Esophagus squamous epithelium (tissue), 5 donors: ENCODE data around the gene SRD5A3. TPM values are rescaled to one million over a fixed set of nuclear protein-coding genes. Genes with fewer than 3 reads are reported as not detected.
A peak's percentile ranks its signal among the peaks of the same experiment; 100 is the strongest.

Source experiments
- DNase-seq: peaks from one replicate; lab custom pipeline; 2025; lab: John Stamatoyannopoulos, UW
- H3K27ac ChIP-seq, 4 donors: fragments of 200-600 bp; sonication (generic); one replicate each; pipeline ENCODE4 v1.5.1; 2016 to 2019; ENCODE audit warnings: mild to moderate bottlenecking in 1 of 4
- H3K27me3 ChIP-seq, 4 donors: fragments of 200-600 bp; sonication (generic); 1 replicate in 3 of 4; 2 replicates in 1 of 4; pipeline versions ENCODE4 v1.5.1 to v1.6.0; 2017 to 2021; ENCODE audit warnings: antibody characterized with exemption in 1 of 4
- H3K36me3 ChIP-seq, 3 donors: fragments of 200-600 bp; sonication (generic); one replicate each; pipeline ENCODE4 v1.5.1; 2016 to 2019
- H3K4me1 ChIP-seq, 3 donors: fragments of 200-600 bp; sonication (generic); one replicate each; pipeline ENCODE4 v1.5.1; 2017 to 2019
- H3K4me3 ChIP-seq, 4 donors: fragments of 200-600 bp; sonication (generic); 1 replicate in 3 of 4; 2 replicates in 1 of 4; pipeline ENCODE4 v1.5.1; 2016 to 2019; ENCODE audit warnings: mild to moderate bottlenecking in 2 of 4, moderate library complexity in 1 of 4
- H3K9me3 ChIP-seq, 3 donors: fragments of 200-600 bp; sonication (generic); one replicate each; pipeline ENCODE4 v1.5.1; 2016 to 2019
- CTCF ChIP-seq, 6 experiments: fragments of 450-650 bp in 4 of 6; fragments of 200-600 bp in 2 of 6; sonication (generic) in 2 of 6; IDR thresholded peaks; one replicate each; pipeline ENCODE4 v1.5.1; 2016 to 2019; ENCODE audit warnings: antibody characterized with exemption in 6 of 6, mild to moderate bottlenecking in 4 of 6, moderate library complexity in 4 of 6
- POLR2A ChIP-seq, 4 donors: fragments of 450-650 bp; IDR thresholded peaks; one replicate each; pipeline ENCODE4 v1.6.1; 2017; ENCODE audit warnings: antibody characterized with exemption in 4 of 4, mild to moderate bottlenecking in 4 of 4, moderate library complexity in 3 of 4
- WGBS, 2 donors: methylation state at CpG; one replicate each; pipeline ENCODE4 v1.1.5; 2018; 5-methylcytosine and 5-hydroxymethylcytosine counted together
- intact Hi-C: fragments of 100-400 bp; cut with DNase I; formaldehyde crosslinking; loops from one replicate; pipeline ENCODE4 v1.15.0; 2022
- total RNA-seq, 4 donors: library from RNA; depleted of rRNA; stranded (reverse); fragments of >200 nt; gene quantifications; one replicate each; pipeline ENCODE4 v1.1.0, GENCODE V29; 2016
- donor health status: DM: yes; HTN: yes; CAD: no.

SRD5A3 gene
- total RNA-seq, 4 donors from 2014 or later: 9.9 to 28.1 (median 18.4) TPM

GRCh38 chr4:55398461-55398860 lies 52.4 kb downstream of the SRD5A3 start:
- peak overlapping the region; percentile 96 to 100 (median 100) for H3K27ac ChIP-seq
- peak overlapping the region; percentile 75 to 99 (median 96) for H3K4me3 ChIP-seq
- peaks cover 0 to 24% (median 0%) of the 10 kb centered on the region in 3 donors for H3K36me3 ChIP-seq
- peaks cover 14 to 53% (median 23%) of the 10 kb centered on the region in 3 donors for H3K4me1 ChIP-seq
- H3K27me3 ChIP-seq: no peaks in the 10 kb centered on the region
- WGBS, 2 donors: 18 to 24% methylated on average over 1 of the region's 1 CpG
- DNase-seq: no peak
- TF ChIP-seq POLR2A (IDR thresholded peaks at IDR 0.05) (no peak), CTCF (IDR thresholded peaks at IDR 0.05) (no peak)
- H3K9me3 ChIP-seq: no peaks in the 10 kb centered on the region
- intact Hi-C loops: loop anchor here (5.0 kb wide), 1 partner anchor 51 kb away; the partner anchor contains the start of gene SRD5A3

- Histone ChIP-seq H3K36me3 (peaks cover 0 to 29% (median 0%) of the 10 kb centered on the region in 3 donors), H3K9me3 (no peaks in the 10 kb centered on the region), H3K4me3 (peak overlapping the region; percentile 15 to 97 (median 85)), H3K4me1 (peaks cover 14 to 53% (median 23%) of the 10 kb centered on the region in 3 donors), H3K27me3 (no peaks in the 10 kb centered on the region), H3K27ac (peak overlapping the region; percentile 74 to 100 (median 98))
- no peak for DNase-seq
- TF ChIP-seq POLR2A (IDR thresholded peaks at IDR 0.05): no peak
- no peak for TF ChIP-seq CTCF (IDR thresholded peaks at IDR 0.05)
- intact Hi-C loops: loop anchor here (5.0 kb wide), 1 partner anchor 52 kb away; the partner anchor contains the start of gene SRD5A3
- 28 to 31% methylated on average over 3 of the region's 3 CpGs for WGBS, 2 donors
Measured at GRCh38 chr4:55398966-55399365, 52.9 kb downstream of the SRD5A3 start.

- 31 to 80% methylated on average over 1 of the region's 1 CpG for WGBS, 2 donors
- no peak for DNase-seq
- TF ChIP-seq POLR2A (IDR thresholded peaks at IDR 0.05) (no peak), CTCF (IDR thresholded peaks at IDR 0.05) (no peak)
- H3K4me3 ChIP-seq: peak overlapping the region in 2 of 4 donors; percentile 75 to 95
- intact Hi-C loops: loop anchor here (5.0 kb wide), 1 partner anchor 52 kb away; the partner anchor contains the start of gene SRD5A3
- H3K27ac ChIP-seq: peak overlapping the region in 2 of 4 donors; percentile 96 to 100
- no peaks in the 10 kb centered on the region for H3K9me3 ChIP-seq
- peaks cover 0 to 35% (median 6%) of the 10 kb centered on the region in 3 donors for H3K36me3 ChIP-seq
- peaks cover 14 to 53% (median 23%) of the 10 kb centered on the region in 3 donors for H3K4me1 ChIP-seq
- H3K27me3 ChIP-seq: no peaks in the 10 kb centered on the region
Measured at GRCh38 chr4:55399581-55399980, 53.5 kb downstream of the SRD5A3 start.

DNA sequence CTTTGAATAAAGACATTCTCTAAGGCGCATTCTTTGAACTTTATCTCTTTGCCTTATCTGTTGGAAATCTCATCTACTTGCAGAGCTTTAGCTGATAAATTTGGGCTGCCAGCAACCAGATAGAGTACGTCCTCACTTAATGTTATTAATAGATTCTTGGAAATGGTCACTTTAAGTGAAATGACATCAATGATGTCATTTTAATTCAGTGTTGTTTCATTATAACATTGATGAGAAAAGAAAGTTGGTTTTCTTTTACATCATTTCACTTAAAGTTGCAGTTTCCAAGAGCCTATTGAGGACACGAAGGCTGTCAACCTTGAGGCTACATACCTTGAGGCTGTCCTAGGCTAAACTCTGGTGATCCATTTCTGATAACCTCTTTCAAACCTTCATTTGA lies 59.0 kb downstream of the SRD5A3 start:
- peaks cover 0 to 71% (median 6%) of the 10 kb centered on the region in 3 donors for H3K36me3 ChIP-seq
- WGBS, 2 donors: 88 to 90% methylated on average over 3 of the region's 3 CpGs
- DNase-seq: no peak
- H3K9me3 ChIP-seq: no peaks in the 10 kb centered on the region
- peaks cover 0 to 53% (median 8%) of the 10 kb centered on the region in 3 donors for H3K4me1 ChIP-seq
- H3K27ac ChIP-seq: no peak overlapping the region
- no peak for TF ChIP-seq POLR2A (IDR thresholded peaks at IDR 0.05)
- TF ChIP-seq CTCF (IDR thresholded peaks at IDR 0.05): no peak
- H3K4me3 ChIP-seq: no peak overlapping the region
- H3K27me3 ChIP-seq: no peaks in the 10 kb centered on the region
- intact Hi-C loops: no loop called here

- 94 to 95% methylated on average over 2 of the region's 2 CpGs for WGBS, 2 donors
- Histone ChIP-seq H3K36me3 (peaks cover 0 to 69% (median 6%) of the 10 kb centered on the region in 3 donors), H3K27ac (no peak overlapping the region), H3K4me3 (no peak overlapping the region), H3K4me1 (peaks cover 0 to 46% (median 6%) of the 10 kb centered on the region in 3 donors), H3K9me3 (no peaks in the 10 kb centered on the region), H3K27me3 (no peaks in the 10 kb centered on the region)
- intact Hi-C loops: no loop called here
- TF ChIP-seq CTCF (IDR thresholded peaks at IDR 0.05): no peak
- TF ChIP-seq POLR2A (IDR thresholded peaks at IDR 0.05): no peak
- DNase-seq: no peak
Measured at GRCh38 chr4:55406545-55406944, 60.5 kb downstream of the SRD5A3 start.
